A549 (cell line): ENCODE measurements around the gene RLN3.
"Not testable (repeated sequence)": the region's sequence is repeated elsewhere in the genome, so short reads cannot be mapped to it uniquely, and the experiment has no call there.

Source experiments
- CTCF ChIP-seq: fragments of >200 bp; sonication (Bioruptor Twin); formaldehyde crosslinking; IDR thresholded peaks from 3 replicates; pipeline ENCODE4 v1.5.1; 2016
- RAD21 ChIP-seq, 2 experiments: fragments of >200 bp in 1 of 2; sonication (Bioruptor Twin) in 1 of 2; formaldehyde crosslinking in 1 of 2; IDR thresholded peaks in 1 of 2; conservative IDR thresholded peaks in 1 of 2; 2 replicates in 1 of 2; 3 replicates in 1 of 2; pipeline ENCODE4 v1.6.1; 2012 to 2018; ENCODE audit warnings: inconsistent platforms in 1 of 2

- not testable (repeated sequence) for TF ChIP-seq RAD21 (conservative IDR thresholded peaks at IDR 0.05 in 1 of 2, IDR thresholded peaks at IDR 0.05 in 1 of 2); CTCF
Measured at GRCh38 chr19:14047866-14048265, 19.9 kb downstream of the RLN3 start.
